Measurements from ENCODE around the gene ADAMTSL3.

The ADAMTSL3 gene

DNA sequence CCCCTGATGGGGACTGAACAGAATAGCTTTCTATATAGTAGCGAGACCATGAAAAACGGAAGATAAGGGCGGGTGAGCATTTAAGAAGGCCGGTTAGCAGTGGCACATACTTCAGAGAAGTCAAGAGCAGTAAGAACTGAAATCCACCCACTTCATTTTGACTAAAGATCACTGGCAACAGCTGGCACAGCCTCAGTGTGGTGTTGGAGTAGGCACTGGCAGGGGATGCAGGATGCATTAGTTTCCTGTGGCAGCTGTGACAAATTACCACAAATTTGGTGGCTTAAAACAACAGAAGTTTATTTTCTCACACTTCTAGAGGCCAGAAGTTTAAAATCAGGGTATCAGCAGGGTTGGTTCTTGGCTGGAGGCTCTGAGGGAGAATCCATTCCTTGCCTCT, 176.5 kb downstream of the ADAMTSL3 start:
- no peak for DNase-seq

DNA sequence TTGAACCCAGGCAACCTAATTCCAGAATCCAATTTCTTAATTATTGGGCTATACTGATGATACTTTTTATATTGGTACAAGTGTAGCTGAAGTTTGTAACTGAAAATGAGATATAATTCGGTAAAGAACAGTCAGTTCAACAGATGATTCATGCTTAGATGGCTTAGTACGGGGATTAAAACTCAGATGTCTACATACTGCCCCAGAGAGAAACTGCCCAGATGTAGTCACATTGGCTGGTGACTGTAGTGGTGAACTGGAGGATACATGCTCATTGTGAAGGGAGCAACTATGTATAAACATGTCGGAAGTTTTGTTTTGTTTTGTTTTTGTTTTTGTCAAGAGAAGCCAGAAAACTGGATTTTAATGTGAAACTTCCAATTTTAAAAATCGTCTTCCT, 179.6 kb downstream of the ADAMTSL3 start:
- DNase-seq: no peak

DNA sequence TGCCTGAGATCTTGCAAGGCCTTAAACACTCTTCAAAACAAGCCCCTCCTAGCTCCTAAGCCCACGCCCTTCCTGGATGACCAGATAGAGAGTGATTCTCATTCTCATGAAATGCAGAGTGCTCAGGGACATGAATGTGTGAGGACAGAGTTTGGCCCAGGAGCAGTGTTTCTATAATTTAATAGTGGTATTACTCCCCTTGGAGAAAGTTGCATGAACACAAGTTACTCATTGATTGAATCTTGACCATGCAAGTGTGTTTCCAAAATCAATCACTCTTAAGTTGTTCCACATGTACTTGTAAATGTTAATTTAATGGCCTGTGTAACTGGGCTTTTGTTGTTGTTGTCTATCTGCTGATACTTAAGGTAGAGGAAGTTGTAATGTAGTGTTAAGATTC, 181.6 kb downstream of the ADAMTSL3 start:
- no peak for DNase-seq

DNA sequence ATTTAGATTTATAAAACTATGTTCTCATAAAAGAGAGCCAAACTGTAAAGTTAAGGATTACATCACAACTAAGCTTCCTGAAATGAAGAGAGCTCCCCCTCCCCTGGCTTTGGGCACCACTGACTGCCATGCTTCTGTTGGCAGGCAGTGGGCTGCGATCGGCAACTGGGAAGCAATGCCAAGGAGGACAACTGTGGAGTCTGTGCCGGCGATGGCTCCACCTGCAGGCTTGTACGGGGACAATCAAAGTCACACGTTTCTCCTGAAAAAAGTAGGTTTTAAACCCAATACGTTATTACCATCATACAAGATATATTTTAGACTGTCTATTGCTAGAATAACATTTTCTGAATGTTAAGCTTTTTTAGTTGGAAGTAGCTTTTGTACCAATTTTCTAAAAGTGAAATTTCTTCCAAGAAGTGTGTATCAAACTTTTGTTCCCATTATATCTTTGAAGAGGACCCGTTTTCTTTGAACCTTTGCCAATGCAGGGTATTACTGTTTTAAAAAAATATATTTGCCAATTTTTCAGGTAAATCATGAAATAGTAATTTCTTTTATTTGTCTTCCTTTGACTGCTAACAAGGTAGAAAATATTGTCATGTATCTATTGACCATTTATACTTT, 184.1 kb downstream of the ADAMTSL3 start:
- peak in 37 of 56 donors; percentile 0 to 69 (median 22) for DNase-seq

DNA sequence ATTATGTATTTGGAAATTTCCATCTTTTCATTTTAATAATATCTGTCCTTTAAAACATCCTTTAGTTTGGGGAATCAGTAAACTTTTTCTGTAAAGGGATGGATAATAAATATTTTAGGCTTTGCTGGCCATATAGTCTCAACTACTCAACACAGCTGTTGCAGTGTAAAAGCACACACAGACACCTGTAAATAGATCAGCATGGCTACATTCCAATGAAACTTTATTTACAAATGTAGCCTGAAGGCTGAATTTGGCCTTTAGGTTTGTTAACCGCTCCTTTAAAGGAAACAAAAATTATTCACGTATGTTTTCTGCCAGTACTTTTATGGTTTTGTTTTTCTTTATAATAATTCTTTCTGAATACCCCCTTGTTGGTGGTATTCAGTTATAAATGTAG, 184.8 kb downstream of the ADAMTSL3 start:
- no peak for DNase-seq

DNA sequence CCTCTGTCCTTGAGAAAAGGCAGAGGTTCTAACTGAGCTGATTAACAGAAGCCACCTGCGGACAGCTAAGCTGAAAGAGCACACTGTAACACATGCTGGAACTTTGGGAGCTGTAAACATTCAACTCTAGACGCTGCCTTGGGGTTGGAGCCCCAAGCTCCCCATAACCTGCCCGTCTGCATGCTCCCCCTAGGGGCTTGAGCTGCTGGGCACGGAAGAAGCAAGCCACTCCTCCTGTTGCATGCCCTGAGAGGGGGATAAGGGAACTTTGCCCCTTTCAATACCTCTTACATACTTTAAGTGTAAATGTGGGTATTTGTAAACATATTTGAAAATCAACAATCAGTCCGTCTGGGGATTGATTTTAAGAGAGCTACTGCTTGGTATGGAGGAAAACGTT, 188.4 kb downstream of the ADAMTSL3 start:
- no peak for DNase-seq

DNA sequence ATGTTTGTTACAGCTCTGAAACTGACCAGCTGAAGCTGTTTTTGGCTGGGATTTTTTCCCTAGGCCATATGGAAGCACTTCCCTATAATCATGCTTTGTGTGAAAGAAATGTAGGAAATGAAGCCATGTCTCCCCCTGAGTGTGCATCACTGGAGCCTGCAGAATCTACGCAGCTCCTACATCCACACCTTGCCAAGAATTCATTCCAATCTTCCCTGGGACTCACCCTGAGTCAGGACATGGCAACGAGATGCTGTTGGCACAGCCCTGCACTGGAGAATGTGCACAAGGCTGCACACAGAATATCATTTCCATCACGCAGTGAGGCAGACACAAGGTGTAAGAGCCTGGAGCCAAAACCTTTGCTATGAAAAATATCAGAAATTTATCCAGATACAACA, 189.5 kb downstream of the ADAMTSL3 start:
- no peak for DNase-seq

DNA sequence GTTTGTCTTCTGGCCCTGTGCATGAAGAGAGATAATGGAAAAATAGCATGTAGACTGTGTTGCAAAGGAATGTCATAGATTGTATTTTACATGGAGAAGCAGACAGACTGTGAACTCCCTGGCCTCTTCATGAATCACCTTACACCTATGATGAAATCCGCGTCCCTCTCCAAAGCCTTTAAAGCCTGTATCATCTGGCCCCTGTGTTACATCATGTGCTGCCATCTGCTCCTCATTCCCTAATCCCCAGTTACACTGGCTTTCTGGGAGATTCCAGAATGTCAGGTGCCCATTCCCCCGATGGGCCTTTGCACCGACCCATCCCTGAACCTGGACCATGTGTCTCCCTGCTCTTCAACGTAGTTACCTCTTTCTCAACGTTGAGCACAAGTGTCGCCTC, 190.8 kb downstream of the ADAMTSL3 start:
- no peak for DNase-seq

DNA sequence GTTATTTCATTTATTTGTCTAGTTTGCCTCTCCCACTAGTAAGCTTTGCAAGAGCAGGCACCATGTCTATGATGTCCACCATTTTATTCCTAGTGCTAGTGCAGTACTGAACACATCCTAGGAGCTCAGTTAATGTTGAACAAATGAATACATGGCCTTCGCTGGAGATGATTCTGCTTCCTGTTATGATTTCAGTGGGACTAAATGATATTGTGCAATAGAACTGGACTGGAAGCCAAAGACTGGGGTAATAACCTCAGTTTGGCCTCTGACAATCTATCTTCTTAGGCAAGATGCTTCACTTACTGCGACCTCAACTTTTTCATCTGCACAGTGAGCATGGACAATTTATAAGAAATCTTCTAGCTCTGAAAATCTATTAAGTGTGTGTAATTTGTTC, 191.3 kb downstream of the ADAMTSL3 start:
- DNase-seq: no peak

DNA sequence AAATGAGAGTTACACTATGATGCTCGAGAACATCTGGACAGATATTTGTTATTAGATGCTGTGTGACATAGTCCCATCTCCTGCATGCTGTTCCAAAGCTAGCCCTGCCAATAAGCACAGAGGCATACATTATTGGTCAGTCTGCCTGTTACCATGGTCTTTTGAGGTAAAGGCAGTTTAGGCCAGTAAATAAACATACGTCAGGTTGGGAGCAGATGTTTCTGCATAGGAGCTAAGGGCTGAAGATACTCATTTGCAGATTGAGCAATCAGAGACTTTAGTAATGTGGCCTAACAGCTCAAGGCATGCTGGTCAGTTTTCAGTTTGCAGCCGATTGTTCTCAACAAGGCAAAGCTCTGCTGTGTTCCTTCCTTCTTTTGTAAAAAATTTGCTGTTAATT, 192.9 kb downstream of the ADAMTSL3 start:
- DNase-seq: no peak

DNA sequence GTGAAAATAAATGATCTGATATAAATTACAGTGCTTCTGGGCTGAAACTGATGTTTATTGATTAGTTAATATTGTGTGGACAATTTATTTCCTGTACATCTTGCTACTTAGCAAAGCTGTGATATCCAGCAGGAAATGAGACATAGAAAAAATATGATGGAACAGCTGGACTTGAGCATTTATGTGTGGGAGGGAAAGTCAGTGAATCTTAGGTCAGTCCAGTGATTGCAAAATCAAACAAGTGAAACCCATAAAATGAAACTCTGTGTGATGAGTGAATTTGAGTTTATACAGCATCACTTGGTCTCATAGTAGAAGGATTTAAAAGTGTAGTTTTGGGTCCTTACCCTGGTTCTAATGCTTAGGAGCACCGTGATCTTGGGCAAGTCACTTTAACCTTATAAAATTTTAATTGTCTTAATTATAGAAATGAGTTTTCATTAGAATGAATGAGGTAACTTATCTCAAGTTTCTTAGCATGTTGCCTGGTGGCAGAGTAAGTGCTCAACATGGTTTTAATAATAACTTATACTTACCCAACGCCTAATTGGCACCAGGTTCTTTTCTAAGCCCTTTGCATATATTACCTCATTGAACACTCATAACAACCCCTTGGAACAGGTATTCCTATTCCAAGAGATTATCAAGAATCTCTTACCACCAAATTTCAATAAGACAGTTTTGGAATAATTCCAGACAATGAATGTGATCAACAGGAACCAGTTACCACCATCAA, 194.6 kb downstream of the ADAMTSL3 start:
- DNase-seq: no peak

DNA sequence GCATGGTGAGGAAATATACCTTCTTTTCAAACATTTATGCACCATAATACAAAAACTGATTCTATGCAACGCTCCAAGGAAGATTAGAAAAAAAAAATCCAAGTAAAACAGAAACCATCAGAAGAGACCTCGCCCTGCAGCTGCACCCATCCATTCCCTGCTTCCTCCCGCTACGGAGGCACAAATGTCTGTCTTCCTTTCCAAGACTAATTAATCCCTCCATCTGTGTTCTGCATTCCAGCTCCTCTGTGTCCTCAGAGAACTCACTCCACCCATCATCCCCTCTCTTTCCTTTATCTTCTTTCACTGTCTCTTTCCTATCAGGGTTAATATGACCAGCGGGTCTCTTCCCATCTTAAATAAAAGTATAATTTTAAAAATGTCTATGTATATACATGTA, 196.1 kb downstream of the ADAMTSL3 start:
- DNase-seq: no peak

DNA sequence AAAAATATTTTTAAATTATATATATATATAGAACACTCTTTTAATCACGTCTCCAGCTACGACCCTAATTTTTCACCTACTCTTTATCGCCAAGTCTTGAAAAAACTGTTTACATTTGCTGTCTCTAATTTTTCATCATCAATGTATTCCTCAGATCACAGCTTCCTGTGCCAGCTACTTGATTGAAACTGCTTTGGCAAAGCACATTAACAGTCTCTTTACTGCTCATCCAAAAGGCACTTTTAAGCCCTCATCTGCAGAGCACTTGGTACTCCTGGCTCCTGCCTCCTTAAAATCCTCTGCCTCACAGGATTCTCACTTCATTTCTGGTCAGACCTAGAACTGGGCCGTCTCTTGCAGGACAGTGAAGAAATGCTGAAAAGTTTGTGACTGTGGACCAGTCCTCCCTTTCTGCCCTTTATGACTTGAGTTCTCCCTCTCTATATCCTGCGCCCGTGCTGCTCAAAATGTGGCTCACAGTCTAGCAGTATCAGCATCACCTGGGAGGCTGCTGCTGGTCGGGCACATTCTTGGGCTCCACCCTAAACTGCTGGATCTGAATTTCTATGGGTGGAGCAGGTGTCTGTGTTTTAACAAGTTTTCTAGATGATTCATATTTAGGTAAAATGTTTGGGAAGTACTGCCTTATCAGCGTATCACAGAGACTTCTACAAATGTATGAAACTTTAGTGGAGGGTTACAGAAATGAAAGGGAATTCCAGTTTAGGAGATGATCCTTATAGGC, 196.8 kb downstream of the ADAMTSL3 start:
- DNase-seq: no peak

DNA sequence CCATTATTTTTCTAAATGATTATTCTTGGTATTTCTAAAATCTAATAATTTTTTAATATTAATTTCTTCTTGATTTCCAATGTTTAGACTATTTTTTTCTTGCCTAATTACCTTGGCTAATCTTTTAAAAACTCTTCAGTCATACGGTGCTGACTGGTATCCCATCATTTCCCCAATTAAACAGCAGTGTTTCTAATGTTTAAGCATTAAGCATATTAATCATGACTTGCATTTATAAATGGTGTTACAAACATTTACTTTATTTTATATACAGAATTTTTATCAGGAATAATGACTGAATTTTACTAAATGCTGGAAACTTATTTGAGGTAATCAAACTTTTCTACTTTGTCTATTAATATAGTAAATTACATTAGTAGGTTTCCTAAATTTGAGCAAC, 199.3 kb downstream of the ADAMTSL3 start:
- DNase-seq: no peak

DNA sequence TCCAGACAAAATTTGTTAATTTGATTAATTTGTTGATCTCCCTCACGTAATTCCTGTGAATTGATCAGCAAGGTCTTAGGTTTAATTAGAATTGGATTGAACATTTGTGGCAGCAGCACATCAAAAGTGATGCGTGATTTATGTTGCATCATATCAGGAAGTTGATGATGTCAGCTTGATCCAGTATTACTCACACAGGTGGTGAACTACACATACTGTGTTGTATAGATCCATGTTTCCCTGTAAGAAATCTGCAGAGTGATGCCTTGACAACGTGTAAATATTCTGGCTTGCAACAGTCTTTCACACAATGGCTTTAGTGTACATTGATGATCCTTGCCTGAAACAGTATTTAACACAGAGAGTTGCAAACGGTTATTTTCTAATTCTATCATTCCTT, 200.4 kb downstream of the ADAMTSL3 start:
- no peak for DNase-seq

DNA sequence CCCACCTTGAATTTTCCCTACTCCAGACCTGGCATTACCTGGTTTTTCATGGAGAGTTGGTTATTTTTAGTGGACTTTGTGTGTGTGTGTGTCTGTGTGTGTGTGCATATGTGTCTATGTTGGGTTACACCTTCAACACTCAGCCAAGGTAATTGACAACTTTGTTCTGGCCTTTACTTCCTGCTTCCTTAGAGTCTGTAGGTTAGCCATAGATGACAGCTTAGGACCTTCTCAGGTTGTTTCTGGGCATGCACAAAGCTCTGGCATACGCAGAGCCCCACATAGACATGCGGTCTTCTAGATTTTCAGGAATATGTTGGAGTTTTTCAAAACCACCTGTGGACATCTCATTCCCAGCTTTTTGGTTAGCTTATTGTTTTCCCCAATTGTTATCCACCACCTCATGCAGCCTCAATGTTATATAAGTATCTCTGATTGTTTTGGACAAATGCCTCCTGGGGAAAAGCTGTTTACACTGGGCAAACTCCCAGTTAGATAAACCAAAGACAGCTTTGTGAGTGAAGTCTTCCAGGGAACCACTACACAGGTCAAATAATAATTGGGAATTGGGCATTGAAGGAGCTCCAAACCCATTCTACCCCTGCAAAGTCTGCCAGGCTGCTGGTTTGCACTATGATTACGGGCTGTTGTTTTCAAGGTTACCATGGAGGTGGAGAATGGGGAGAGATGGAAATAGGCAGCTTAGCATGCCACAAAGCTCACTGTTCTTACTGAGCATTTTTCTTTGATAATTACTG, 201.2 kb downstream of the ADAMTSL3 start:
- DNase-seq: peak in 3 of 56 donors; percentile 6 to 14 (median 11)

DNA sequence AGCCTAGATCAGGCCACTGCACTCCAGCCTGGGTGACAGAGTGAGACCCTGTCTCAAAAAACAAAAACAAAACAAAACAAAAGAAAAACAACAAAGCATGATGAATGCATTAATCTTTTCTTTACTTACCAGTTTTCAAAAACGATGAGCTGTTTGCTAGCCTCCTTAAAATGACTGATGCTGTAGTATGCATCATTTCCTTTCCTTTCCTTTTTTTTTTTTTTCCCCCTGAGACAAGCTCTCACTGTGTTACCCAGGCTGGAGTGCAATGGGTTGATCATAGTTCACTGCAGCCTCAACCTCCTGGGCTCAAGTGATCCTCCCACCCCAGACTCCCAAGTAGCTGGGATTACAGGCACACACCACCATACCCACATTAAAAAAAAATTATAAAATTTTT, 202.0 kb downstream of the ADAMTSL3 start:
- no peak for DNase-seq

DNA sequence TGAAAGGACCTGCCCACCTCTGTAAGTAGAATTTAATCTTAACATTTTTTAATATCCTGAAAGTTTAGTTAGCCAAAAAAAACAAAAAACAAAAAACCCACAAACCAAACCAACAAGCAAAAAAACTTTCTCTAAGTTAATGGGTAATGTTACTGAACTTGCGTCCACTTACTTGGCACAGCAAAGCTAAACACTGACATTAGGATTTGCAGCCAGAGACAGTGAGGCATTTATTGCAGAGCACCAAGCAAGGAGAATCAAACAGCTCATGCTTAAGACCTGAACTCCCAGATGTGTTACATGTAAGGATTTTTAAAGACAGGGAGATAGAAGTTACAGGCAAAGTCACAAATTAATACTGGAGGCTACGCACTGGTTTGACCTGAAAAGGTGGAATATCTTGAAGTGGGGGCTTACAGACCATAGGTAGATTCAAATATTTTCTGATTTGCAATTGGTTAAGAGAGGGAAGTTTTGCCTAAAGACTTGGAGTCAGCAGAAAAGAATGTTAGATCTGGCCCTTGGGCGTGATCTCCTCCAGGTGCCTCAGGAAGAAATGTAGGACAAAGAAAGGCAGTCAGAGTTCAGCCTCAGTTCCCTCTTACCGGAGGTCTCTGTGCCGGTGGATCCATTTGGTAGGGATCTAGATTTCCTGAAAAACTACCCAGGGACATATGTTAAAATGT, 205.0 kb downstream of the ADAMTSL3 start:
- DNase-seq: no peak

DNA sequence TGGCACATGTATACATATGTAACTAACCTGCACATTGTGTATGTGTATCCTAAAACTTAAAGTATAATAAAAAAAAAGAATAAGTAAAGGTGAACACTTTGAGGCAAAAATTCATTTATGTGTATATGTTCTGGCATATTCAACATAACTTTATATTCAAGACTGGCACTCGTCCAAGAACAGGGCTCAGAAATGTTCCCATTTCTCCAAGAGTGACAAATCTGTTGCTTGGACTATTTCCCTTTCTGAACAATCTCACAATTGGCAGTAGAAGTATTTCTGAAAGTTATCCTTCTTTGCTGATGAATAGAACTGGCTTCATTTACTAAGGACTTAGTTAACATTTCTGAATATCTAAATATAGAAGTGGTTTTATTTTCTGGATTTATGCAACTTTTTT, 212.8 kb downstream of the ADAMTSL3 start:
- peak in 1 of 56 donors; percentile 4 for DNase-seq

DNA sequence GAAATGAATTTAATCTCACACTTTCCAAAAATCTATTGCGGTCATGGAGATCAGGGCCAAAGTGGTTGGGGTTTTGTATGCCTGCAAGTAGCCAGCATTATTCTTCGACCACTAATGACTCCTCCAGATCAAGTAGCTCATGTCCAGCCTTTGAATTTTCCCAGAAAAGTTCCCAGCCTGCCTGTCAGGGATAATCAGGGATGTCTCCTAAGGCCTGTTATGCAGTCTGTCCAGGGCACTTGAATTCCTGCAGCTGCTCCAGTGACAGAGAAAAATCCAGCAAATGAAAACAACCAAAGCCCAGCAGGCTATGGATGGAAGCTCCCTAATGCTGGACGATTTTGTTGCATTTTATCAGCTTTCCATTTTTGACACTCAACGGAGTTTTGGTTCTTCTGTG, 215.4 kb downstream of the ADAMTSL3 start:
- DNase-seq: no peak

Measured in amygdala (tissue), 56 donors.